ENCODE measurements around the gene GAL3ST3.

Gene GAL3ST3

DNA sequence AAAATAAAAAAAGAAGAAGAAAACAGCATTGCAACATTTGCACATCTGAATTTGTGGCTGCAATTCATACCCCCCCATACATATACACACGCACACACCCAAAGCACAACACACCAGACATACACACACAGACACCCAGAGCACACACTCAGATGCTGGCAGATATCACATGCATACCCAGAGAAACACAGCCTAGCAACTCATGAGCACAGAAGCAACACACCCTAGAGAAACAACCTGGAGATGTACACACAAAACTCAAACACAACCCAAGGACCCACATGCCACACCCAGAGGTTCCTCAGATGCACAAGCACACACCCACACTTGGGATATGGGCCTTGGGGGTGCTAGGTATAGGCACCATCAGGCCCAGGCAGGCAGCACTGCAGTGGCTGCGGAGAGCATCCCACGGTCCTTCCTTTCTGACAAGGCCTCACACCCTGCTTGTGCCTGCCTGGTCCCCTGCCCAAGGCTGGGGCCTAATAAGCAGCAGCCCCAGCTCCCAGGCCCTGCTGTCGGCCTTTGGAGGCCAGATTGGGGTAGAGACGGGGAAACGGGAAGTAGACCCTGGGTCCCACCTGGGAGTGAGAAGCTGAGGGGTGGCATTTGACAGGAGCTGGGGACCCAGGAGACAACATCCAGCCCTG is 34.0 kb downstream of the GAL3ST3 start:
- TF ChIP-seq TARDBP (IDR thresholded peaks at IDR 0.05): no peak
- TF ChIP-seq ARNT (IDR thresholded peaks at IDR 0.05): no peak
- TF ChIP-seq, protein P1, sequence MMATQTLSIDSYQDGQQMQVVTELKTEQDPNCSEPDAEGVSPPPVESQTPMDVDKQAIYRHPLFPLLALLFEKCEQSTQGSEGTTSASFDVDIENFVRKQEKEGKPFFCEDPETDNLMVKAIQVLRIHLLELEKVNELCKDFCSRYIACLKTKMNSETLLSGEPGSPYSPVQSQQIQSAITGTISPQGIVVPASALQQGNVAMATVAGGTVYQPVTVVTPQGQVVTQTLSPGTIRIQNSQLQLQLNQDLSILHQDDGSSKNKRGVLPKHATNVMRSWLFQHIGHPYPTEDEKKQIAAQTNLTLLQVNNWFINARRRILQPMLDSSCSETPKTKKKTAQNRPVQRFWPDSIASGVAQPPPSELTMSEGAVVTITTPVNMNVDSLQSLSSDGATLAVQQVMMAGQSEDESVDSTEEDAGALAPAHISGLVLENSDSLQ (IDR thresholded peaks at IDR 0.05): no peak
- TF ChIP-seq LEF1 (IDR thresholded peaks at IDR 0.05; ENCODE audit: borderline replicate concordance): no peak
- no peak for TF ChIP-seq SUZ12 (IDR thresholded peaks at IDR 0.05)
- TF ChIP-seq L3MBTL2 (conservative IDR thresholded peaks at IDR 0.05): no peak
- no peak for TF ChIP-seq SP1 (IDR thresholded peaks at IDR 0.05)
- TF ChIP-seq BHLHE40 (IDR thresholded peaks at IDR 0.05; ENCODE audit: borderline replicate concordance): no peak
- no peak for TF ChIP-seq FOXA1 (IDR thresholded peaks at IDR 0.05)
- TF ChIP-seq ELF4 (IDR thresholded peaks at IDR 0.05): no peak
- DNase-seq (ENCODE audit: extremely low spot score): no peak
- ChIA-PET CTCF (no interaction called here), POLR2A (interaction anchor here (1.4 kb wide), 1 partner anchor 124 kb away, joined by 3 read pairs; the partner anchor contains the start of gene CCDC85B)

DNA sequence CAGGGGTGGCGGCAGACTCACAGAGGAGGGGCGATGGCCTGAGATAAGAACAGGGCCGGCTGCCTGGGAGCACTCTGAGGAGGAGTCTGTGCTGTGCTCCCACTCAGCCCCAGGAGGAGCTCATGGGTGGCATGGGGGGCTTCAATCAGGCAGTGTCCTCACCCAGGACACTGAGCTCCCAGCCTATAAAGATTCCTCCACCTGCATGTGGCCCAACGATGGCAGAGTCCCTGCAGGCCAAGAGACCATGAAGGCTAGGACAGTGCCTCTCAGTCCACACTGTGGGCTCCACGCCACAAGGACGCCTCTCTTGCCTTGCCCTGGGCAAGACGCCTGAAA is 35.2 kb downstream of the GAL3ST3 start:
- no peak for DNase-seq (ENCODE audit: extremely low spot score)
- TF ChIP-seq ZNF384 (IDR thresholded peaks at IDR 0.05) (no peak), HDGF (IDR thresholded peaks at IDR 0.05; ENCODE audit: borderline replicate concordance) (no peak), TARDBP (IDR thresholded peaks at IDR 0.05) (no peak), BHLHE40 (IDR thresholded peaks at IDR 0.05; ENCODE audit: borderline replicate concordance) (no peak), SUZ12 (IDR thresholded peaks at IDR 0.05) (no peak)
- TF ChIP-seq, protein P1 (IDR thresholded peaks at IDR 0.05): no peak
- ChIA-PET CTCF (interaction anchor here (1.3 kb wide), 1 partner anchor 9 kb away, joined by 6 read pairs; no protein-coding TSS in a partner anchor), POLR2A (interaction anchor here (0.6 kb wide), 1 partner anchor 55 kb away, joined by 3 read pairs; no protein-coding TSS in a partner anchor)

DNA sequence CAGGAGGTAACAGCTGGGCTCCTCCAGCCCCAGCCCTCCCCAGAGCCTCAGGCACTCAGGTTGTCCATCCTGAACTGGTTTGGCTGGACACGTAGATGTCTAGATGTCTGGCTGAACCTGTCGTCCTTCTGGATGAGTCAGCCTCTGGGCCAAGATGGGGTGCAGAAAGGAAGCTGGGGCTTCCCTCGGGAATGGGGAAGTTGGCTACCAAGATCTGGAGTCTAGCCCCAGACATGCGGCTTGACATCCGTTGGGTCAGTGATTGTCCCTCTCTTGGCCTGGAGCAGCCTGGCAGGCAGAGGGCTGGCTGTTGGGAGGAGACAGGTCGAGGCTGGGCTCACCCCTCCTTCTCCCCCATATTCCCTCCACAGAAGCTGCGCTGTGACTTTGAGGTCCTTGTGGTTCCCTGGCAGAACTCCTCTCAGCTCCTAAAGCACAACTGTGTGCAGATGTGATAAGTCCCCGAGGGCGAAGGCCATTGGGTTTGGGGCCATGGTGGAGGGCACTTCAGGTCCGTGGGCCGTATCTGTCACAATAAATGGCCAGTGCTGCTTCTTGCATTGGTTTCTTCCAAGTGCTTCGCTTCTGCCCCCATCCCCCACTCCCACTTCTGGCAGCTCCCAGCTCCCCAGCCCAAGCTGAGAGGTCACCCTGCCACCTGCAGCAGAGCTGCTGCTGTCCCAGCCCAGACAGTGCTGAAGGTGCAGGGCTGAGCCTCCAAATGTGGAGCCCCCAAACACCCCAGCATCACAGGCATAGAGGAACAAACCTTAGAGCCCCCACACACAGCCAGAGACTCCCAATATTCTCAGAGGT is 35.8 kb downstream of the GAL3ST3 start:
- TF ChIP-seq LEF1 (IDR thresholded peaks at IDR 0.05; ENCODE audit: borderline replicate concordance) (no peak), SUZ12 (IDR thresholded peaks at IDR 0.05) (no peak), ARNT (IDR thresholded peaks at IDR 0.05) (no peak), HDGF (IDR thresholded peaks at IDR 0.05; ENCODE audit: borderline replicate concordance) (no peak), ZNF384 (IDR thresholded peaks at IDR 0.05) (no peak), L3MBTL2 (conservative IDR thresholded peaks at IDR 0.05) (no peak), ELF4 (IDR thresholded peaks at IDR 0.05) (no peak), TARDBP (IDR thresholded peaks at IDR 0.05) (no peak)
- no peak for DNase-seq (ENCODE audit: extremely low spot score)
- POLR2A ChIA-PET: interaction anchor here (0.6 kb wide), 1 partner anchor 55 kb away, joined by 3 read pairs; no protein-coding TSS in a partner anchor
- CTCF ChIA-PET: interaction anchor here (1.3 kb wide), 1 partner anchor 10 kb away, joined by 6 read pairs; no protein-coding TSS in a partner anchor

DNA sequence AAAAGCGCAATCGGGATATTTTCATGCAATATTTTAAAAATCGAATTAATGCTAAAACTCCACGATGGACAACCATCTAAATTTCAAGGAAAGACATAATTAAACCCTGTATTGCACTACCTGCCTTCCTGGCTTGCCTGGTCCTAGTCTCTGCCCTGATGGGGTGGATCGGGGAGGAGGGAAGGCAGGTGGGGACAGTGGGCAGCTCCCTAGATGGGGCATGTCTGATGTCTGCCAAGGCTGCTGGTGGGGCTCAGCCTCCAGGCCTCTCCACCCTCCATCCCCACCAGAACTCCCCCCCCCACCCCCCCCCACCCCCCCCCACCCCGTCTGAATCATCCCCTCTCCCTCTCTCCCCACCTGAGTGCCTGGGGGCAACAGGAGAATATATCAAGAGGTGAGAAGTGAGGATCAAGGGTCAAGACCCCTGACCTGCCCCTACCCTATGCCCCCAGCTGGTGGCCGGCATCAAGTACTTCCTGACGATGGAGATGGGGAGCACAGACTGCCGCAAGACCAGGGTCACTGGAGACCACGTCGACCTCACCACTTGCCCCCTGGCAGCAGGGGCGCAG is 36.5 kb downstream of the GAL3ST3 start:
- CTCF ChIA-PET: interaction anchor here (1.3 kb wide), 1 partner anchor 10 kb away, joined by 6 read pairs; no protein-coding TSS in a partner anchor
- no peak for DNase-seq (ENCODE audit: extremely low spot score)
- POLR2A ChIA-PET: no interaction called here
- TF ChIP-seq FOXM1 (IDR thresholded peaks at IDR 0.05; ENCODE audit: borderline replicate concordance) (no peak), SUZ12 (IDR thresholded peaks at IDR 0.05) (no peak), BHLHE40 (IDR thresholded peaks at IDR 0.05; ENCODE audit: borderline replicate concordance) (no peak), ELF4 (IDR thresholded peaks at IDR 0.05) (no peak), LEF1 (IDR thresholded peaks at IDR 0.05; ENCODE audit: borderline replicate concordance) (no peak), HDGF (IDR thresholded peaks at IDR 0.05; ENCODE audit: borderline replicate concordance) (no peak), FOXA1 (IDR thresholded peaks at IDR 0.05) (no peak), NFRKB (IDR thresholded peaks at IDR 0.05) (no peak), CTBP1 (IDR thresholded peaks at IDR 0.05; ENCODE audit: borderline replicate concordance) (no peak), ARNT (IDR thresholded peaks at IDR 0.05) (no peak), L3MBTL2 (conservative IDR thresholded peaks at IDR 0.05) (no peak), TARDBP (IDR thresholded peaks at IDR 0.05) (no peak), ZNF384 (IDR thresholded peaks at IDR 0.05) (no peak), SP1 (IDR thresholded peaks at IDR 0.05) (no peak), FOXK2 (IDR thresholded peaks at IDR 0.05) (no peak)
- TF ChIP-seq, protein P1 (IDR thresholded peaks at IDR 0.05): no peak

DNA sequence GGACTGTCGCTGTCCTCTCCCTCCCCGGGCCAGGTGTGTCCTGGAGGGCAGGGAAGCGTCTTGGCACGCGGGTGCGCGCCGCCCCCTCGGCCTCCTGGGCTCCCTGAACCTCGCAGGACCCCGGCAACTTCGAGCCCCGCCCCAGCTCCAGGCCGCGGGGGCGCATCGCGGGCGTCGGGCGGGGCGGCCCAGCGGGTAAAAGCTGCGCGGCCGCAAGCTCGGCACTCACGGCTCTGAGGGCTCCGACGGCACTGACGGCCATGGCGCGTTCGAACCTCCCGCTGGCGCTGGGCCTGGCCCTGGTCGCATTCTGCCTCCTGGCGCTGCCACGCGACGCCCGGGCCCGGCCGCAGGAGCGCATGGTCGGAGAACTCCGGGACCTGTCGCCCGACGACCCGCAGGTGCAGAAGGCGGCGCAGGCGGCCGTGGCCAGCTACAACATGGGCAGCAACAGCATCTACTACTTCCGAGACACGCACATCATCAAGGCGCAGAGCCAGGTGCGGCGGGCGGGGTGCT is 37.1 kb downstream of the GAL3ST3 start, which contains the start of gene CST6:
Gene CST6, plus strand, starts transcription at position 224 of the 519 bp plus-strand sequence. Its CDS starts 37 bp downstream, at position 261.
- no peak for DNase-seq (ENCODE audit: extremely low spot score)
- TF ChIP-seq ARNT (IDR thresholded peaks at IDR 0.05): no peak
- no peak for TF ChIP-seq LEF1 (IDR thresholded peaks at IDR 0.05; ENCODE audit: borderline replicate concordance)
- TF ChIP-seq NFRKB (IDR thresholded peaks at IDR 0.05): no peak
- no peak for TF ChIP-seq FOXA1 (IDR thresholded peaks at IDR 0.05)
- TF ChIP-seq BHLHE40 (IDR thresholded peaks at IDR 0.05; ENCODE audit: borderline replicate concordance): no peak
- TF ChIP-seq, protein P1 (IDR thresholded peaks at IDR 0.05): no peak
- TF ChIP-seq SP1 (IDR thresholded peaks at IDR 0.05): no peak
- TF ChIP-seq L3MBTL2 (conservative IDR thresholded peaks at IDR 0.05): no peak
- no peak for TF ChIP-seq FOXK2 (IDR thresholded peaks at IDR 0.05)
- TF ChIP-seq ELF4 (IDR thresholded peaks at IDR 0.05): no peak
- TF ChIP-seq HDGF (IDR thresholded peaks at IDR 0.05; ENCODE audit: borderline replicate concordance): no peak
- TF ChIP-seq CTBP1 (IDR thresholded peaks at IDR 0.05; ENCODE audit: borderline replicate concordance): no peak
- no peak for TF ChIP-seq SUZ12 (IDR thresholded peaks at IDR 0.05)
- TF ChIP-seq ZNF384 (IDR thresholded peaks at IDR 0.05): no peak
- ChIA-PET CTCF (interaction anchor here (0.6 kb wide), 1 partner anchor 8 kb away, joined by 3 read pairs; no protein-coding TSS in a partner anchor), POLR2A (no interaction called here)
